ENCODE results near the gene TPSD1. TPM values are rescaled to one million over a fixed set of nuclear protein-coding genes. Genes with fewer than 3 reads are reported as not detected.

Gene TPSD1
- total and polyA plus RNA-seq, 10 of the 15 experiments (the other 5 are each of a cell fraction or from before 2014, with no cell fraction given): not detected

GRCh38 chr16:1220841-1221627 is 34.8 kb upstream of the TPSD1 start:
- Histone ChIP-seq H3K9ac (ENCODE audit: control insufficient read depth, insufficient read depth, low read length) (no peak overlapping the region), H3K36me3 (ENCODE audit: control insufficient read depth in 2 of 2, insufficient read depth in 2 of 2, low read length in 1 of 2) (no peaks in the 10 kb centered on the region), H3K9me3 (replicated peaks; ENCODE audit: control insufficient read depth, insufficient read depth, low read length) (no peaks in the 10 kb centered on the region), H3K27ac (ENCODE audit: control insufficient read depth, insufficient read depth) (no peak overlapping the region), H4K20me1 (ENCODE audit: control insufficient read depth, insufficient read depth) (no peaks in the 10 kb centered on the region), H3K27me3 (replicated peaks in 1 of 2; ENCODE audit: control insufficient read depth in 2 of 2, insufficient read depth in 2 of 2, low read length in 1 of 2) (no peaks in the 10 kb centered on the region; a peak in 1 of 4 replicates), H3K4me1 (ENCODE audit: control insufficient read depth, insufficient read depth, low read length) (no peaks in the 10 kb centered on the region), H3K4me3 (no peak overlapping the region), H2AFZ (ENCODE audit: control insufficient read depth, low read depth, low read length) (no peak overlapping the region), H3K4me2 (ENCODE audit: control insufficient read depth, insufficient read depth) (no peak overlapping the region), H3K79me2 (ENCODE audit: control insufficient read depth, insufficient read depth, low read length) (no peaks in the 10 kb centered on the region)
- intact Hi-C loops (cut with micrococcal nuclease; ENCODE audit: unreplicated experiment): no loop called here
- no peak for TF ChIP-seq RUNX3 (IDR thresholded peaks at IDR 0.05; ENCODE audit: low read length)
- TF ChIP-seq GATAD2B (conservative IDR thresholded peaks at IDR 0.05; ENCODE audit: low read depth): no peak
- no peak for TF ChIP-seq SMAD1 (IDR thresholded peaks at IDR 0.05; ENCODE audit: low read depth, partially characterized antibody)
- TF ChIP-seq E2F4 (IDR thresholded peaks at IDR 0.05; ENCODE audit: low read depth, low read length): no peak
- TF ChIP-seq FOXM1 (IDR thresholded peaks at IDR 0.05; ENCODE audit: low read depth, low read length): no peak
- no peak for TF ChIP-seq MEF2A (IDR thresholded peaks at IDR 0.05; ENCODE audit: insufficient read depth, low read depth, low read length)
- no peak for TF ChIP-seq YBX1 (IDR thresholded peaks at IDR 0.05)
- TF ChIP-seq RCOR1 (conservative IDR thresholded peaks at IDR 0.05; ENCODE audit: low read depth, low read length): no peak
- TF ChIP-seq PKNOX1 (IDR thresholded peaks at IDR 0.05): no peak
- no peak for TF ChIP-seq E4F1 (IDR thresholded peaks at IDR 0.05; ENCODE audit: borderline replicate concordance, partially characterized antibody)
- no peak for TF ChIP-seq MLLT1 (IDR thresholded peaks at IDR 0.05)
- no peak for TF ChIP-seq GABPA (IDR thresholded peaks at IDR 0.05; ENCODE audit: low read depth)
- ChIA-PET POLR2A (no interaction called here), CTCF (no interaction called here), SMC1A (ENCODE audit: uncharacterized antibody, unreplicated experiment) (no interaction called here), RAD21 (ENCODE audit: unreplicated experiment) (no interaction called here)
- no peak for DNase-seq (ENCODE audit: low read depth, low spot score)
- no peak for FAIRE-seq
- BruUV-seq (replicated peaks): no TSS peak
- 51% methylated on average over 47 of the region's 48 CpGs for WGBS (ENCODE audit: insufficient coverage, insufficient replicate concordance, low lambda C conversion rate, missing lambda C conversion rate)
- in situ Hi-C loops (cut with MboI): no loop called here
- ATAC-seq: no peak
